Neutrophil (primary cell): ENCODE results near the gene KLB.

Experiments
- H3K27ac ChIP-seq: fragments of 200-600 bp; sonication (generic); 2 replicates; pipeline ENCODE4 v1.5.1; 2016; ENCODE audit warnings: mild to moderate bottlenecking, moderate library complexity
- H3K27me3 ChIP-seq: fragments of 200-600 bp; sonication (generic); 2 replicates; pipeline ENCODE4 v1.6.0; 2016; ENCODE audit warnings: mild to moderate bottlenecking
- H3K36me3 ChIP-seq: fragments of 200-600 bp; sonication (generic); 2 replicates; pipeline ENCODE4 v1.5.1; 2017
- H3K4me1 ChIP-seq, 2 experiments: fragments of 200-600 bp in 1 of 2; sonication (generic) in 1 of 2; 1 replicate in 1 of 2; 2 replicates in 1 of 2; pipeline versions ENCODE4 v1.5.1 to v1.6.1; 2013 to 2016; ENCODE audit warnings: low read depth in 1 of 2, low read length in 1 of 2, mild to moderate bottlenecking in 1 of 2, moderate library complexity in 1 of 2; ENCODE audit not compliant: control insufficient read depth in 1 of 2, insufficient read depth in 1 of 2
- H3K4me3 ChIP-seq, 2 experiments: fragments of 200-600 bp in 1 of 2; sonication (generic) in 1 of 2; 1 replicate in 1 of 2; 2 replicates in 1 of 2; pipeline ENCODE4 v1.5.1; 2013 to 2016; ENCODE audit warnings: low read depth in 1 of 2, low read length in 1 of 2, mild to moderate bottlenecking in 1 of 2, moderate library complexity in 1 of 2
- H3K9me3 ChIP-seq: fragments of 200-600 bp; sonication (generic); 2 replicates; pipeline ENCODE4 v1.5.1; 2016
- TF ChIP-seq, protein P1 (sequence below): fragments of 200-600 bp; sonication (generic); IDR thresholded peaks from 2 replicates; pipeline ENCODE4 v1.5.1; 2016; ENCODE audit warnings: antibody characterized with exemption

Gene KLB

DNA sequence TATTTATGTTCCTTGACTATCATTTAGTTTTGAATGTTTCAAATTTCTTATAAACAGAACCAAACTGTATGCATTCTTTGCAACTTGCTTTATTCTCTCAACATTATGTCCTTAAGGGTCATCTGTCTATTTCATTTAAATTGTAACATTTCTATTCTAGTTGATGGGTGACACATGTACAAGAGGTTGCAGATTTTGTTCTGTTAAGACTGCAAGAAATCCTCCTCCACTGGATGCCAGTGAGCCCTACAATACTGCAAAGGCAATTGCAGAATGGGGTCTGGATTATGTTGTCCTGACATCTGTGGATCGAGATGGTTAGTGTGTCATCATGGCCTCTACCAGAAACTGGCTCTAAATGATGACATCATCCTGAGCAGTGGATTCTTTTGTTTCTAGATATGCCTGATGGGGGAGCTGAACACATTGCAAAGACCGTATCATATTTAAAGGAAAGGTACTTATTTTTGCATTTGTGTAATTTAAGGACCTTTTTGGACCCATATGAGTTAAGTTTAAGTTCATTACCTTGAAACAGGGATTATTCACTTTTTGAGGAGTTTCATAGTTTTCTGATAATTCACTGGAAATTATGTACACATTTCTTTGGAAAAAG is 58.3 kb downstream of the KLB start:
- TF ChIP-seq, protein P1, sequence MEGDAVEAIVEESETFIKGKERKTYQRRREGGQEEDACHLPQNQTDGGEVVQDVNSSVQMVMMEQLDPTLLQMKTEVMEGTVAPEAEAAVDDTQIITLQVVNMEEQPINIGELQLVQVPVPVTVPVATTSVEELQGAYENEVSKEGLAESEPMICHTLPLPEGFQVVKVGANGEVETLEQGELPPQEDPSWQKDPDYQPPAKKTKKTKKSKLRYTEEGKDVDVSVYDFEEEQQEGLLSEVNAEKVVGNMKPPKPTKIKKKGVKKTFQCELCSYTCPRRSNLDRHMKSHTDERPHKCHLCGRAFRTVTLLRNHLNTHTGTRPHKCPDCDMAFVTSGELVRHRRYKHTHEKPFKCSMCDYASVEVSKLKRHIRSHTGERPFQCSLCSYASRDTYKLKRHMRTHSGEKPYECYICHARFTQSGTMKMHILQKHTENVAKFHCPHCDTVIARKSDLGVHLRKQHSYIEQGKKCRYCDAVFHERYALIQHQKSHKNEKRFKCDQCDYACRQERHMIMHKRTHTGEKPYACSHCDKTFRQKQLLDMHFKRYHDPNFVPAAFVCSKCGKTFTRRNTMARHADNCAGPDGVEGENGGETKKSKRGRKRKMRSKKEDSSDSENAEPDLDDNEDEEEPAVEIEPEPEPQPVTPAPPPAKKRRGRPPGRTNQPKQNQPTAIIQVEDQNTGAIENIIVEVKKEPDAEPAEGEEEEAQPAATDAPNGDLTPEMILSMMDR, result no peak
- Histone ChIP-seq H3K9me3 (no peaks in the 10 kb centered on the region), H3K36me3 (peaks cover 15% of the 10 kb centered on the region), H3K4me3 (no peak overlapping the region), H3K27ac (no peak overlapping the region), H3K27me3 (no peaks in the 10 kb centered on the region), H3K4me1 (peaks cover 2 to 7% of the 10 kb centered on the region in 2 experiments)

DNA sequence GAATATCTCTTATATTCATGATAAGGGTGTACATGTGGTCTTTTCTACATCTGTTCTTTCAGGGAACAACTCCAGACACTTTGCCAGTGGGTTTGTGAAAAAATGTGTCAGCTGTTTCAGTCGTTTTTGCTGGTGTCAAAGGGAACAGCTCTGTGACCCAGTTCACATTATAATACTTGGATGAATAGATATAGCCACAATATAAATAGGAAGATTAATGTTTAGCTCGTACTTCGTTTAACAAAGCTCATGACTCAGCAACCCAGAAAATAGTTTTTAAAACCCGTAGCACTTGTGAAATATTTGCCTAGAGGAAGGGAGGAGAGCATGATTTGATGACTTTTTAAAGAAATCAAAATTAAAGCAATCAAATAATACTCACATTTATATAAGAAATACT is 60.0 kb downstream of the KLB start:
- Histone ChIP-seq H3K9me3 (no peaks in the 10 kb centered on the region), H3K4me1 (peaks cover 0 to 5% of the 10 kb centered on the region in 2 experiments), H3K36me3 (peaks cover 18% of the 10 kb centered on the region), H3K27me3 (no peaks in the 10 kb centered on the region), H3K4me3 (no peak overlapping the region), H3K27ac (no peak overlapping the region)
- TF ChIP-seq, protein P1, result no peak

DNA sequence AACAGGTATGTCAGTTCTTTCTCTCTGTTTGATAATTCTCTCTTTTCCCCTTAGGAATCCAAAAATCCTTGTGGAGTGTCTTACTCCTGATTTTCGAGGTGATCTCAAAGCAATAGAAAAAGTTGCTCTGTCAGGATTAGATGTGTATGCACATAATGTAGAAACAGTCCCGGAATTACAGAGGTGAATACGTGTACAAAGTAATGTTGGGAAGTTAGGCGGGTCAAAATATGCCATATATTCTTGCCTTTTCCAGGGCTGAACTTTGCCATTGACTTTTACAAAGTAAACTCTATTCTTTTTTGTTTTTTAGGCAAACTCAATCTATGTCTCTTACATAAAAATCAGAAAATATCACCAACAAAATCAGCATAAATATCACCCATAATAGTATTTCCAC is 60.7 kb downstream of the KLB start:
- H3K36me3 ChIP-seq, result peaks cover 19% of the 10 kb centered on the region
- H3K4me3 ChIP-seq, result no peak overlapping the region
- no peaks in the 10 kb centered on the region for H3K9me3 ChIP-seq
- H3K4me1 ChIP-seq, result peaks cover 0 to 5% of the 10 kb centered on the region in 2 experiments
- no peaks in the 10 kb centered on the region for H3K27me3 ChIP-seq
- TF ChIP-seq, protein P1, result no peak
- no peak overlapping the region for H3K27ac ChIP-seq

DNA sequence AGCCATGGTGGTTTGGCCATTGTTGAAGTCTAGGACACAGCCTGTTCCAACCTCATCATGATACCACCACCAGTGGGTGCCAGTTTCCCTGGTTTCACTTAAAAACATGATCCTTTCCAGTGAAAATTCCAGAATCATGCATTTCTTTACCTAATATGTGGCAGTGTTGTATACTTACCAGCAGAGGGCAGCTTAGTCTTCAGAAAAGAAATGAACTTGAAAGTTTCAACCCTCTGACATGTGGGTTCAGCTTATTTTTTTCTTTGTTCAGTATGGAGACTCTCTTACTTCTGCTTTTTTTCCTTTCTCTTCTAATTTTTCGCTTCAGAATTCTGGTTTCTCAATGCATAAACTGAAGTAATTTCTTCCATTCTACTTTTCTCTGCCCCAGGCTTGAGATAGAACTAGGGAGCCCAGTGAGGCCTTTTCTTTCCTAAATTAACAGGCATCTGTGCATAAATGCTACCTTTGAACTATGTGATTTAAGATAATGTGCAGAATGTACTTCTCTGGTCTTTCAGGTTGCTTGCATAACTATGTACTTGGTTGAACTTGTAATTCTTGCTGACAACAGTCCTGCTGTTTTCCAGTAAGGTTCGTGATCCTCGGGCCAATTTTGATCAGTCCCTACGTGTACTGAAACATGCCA is 62.8 kb downstream of the KLB start:
- no peak overlapping the region for H3K4me3 ChIP-seq

DNA sequence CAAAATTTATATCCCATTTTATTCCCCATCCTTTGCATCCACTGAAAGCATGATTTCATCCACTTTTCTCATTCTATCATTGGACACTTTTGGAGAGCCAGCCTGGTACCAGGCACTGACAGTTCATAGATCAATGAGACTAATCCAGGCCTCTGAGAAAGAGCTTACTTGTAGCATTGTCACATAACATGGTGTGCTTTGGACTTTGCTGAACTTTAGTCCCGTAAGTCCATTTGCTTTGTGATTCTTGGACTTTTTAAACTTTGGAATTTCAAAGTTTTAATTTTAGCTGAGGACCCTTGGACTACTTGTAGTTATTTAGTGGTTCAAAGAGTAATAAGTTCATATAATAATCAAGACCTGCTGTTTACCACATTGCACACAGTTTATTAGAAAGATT is 63.7 kb downstream of the KLB start:
- Histone ChIP-seq H3K4me1 (peaks cover 0 to 5% of the 10 kb centered on the region in 2 experiments), H3K36me3 (peaks cover 7% of the 10 kb centered on the region), H3K9me3 (no peaks in the 10 kb centered on the region), H3K27ac (no peak overlapping the region), H3K27me3 (no peaks in the 10 kb centered on the region), H3K4me3 (no peak overlapping the region)
- TF ChIP-seq, protein P1, result no peak

More for the DNA sequence above, 62.8 kb downstream of the KLB start:
- Histone ChIP-seq H3K27me3 (no peaks in the 10 kb centered on the region), H3K4me1 (peaks cover 0 to 5% of the 10 kb centered on the region in 2 experiments), H3K9me3 (no peaks in the 10 kb centered on the region), H3K27ac (peak overlapping the region; percentile 41), H3K36me3 (peaks cover 13% of the 10 kb centered on the region)
- TF ChIP-seq, protein P1, result peak; percentile 80
